Trophoblast cell (in vitro differentiated cells and primary cell): Measurements from ENCODE around the gene MYOCD.

Experiments
- DNase-seq, 2 donors: peaks; one replicate each; pipeline ENCODE4 v3.0.0-alpha.2; 2016
- H2AFZ ChIP-seq: 2 replicates; pipeline ENCODE4 v1.6.1; 2013; ENCODE audit warnings: low read length, moderate library complexity, mild to moderate bottlenecking; ENCODE audit not compliant: insufficient read depth, poor library complexity
- H2AK5ac ChIP-seq: 2 replicates; pipeline ENCODE4 v1.6.1; 2013; ENCODE audit warnings: mild to moderate bottlenecking, low read length
- H2BK120ac ChIP-seq: 2 replicates; pipeline ENCODE4 v1.6.1; 2013; ENCODE audit warnings: low read length, mild to moderate bottlenecking, moderate library complexity; ENCODE audit not compliant: insufficient read depth, poor library complexity
- H2BK12ac ChIP-seq: 2 replicates; pipeline ENCODE4 v1.6.1; 2013; ENCODE audit warnings: mild to moderate bottlenecking, low read length, moderate library complexity
- H2BK5ac ChIP-seq: 2 replicates; pipeline ENCODE4 v1.6.1; 2013; ENCODE audit warnings: low read length, low read depth, moderate library complexity, mild to moderate bottlenecking; ENCODE audit not compliant: poor library complexity
- H3K14ac ChIP-seq: 2 replicates; pipeline ENCODE4 v1.6.1; 2013; ENCODE audit warnings: mild to moderate bottlenecking, low read length
- H3K18ac ChIP-seq: 2 replicates; pipeline ENCODE4 v1.6.1; 2013; ENCODE audit warnings: mild to moderate bottlenecking, low read length
- H3K23ac ChIP-seq: 2 replicates; pipeline ENCODE4 v1.6.1; 2013; ENCODE audit warnings: low read length
- H3K27ac ChIP-seq: 2 replicates; pipeline ENCODE4 v1.5.1; 2013; ENCODE audit warnings: low read depth, mild to moderate bottlenecking, inconsistent platforms, low read length, moderate library complexity
- H3K27me3 ChIP-seq: 2 replicates; pipeline ENCODE4 v1.6.1; 2013; ENCODE audit warnings: inconsistent platforms, mild to moderate bottlenecking, low read length, moderate library complexity; ENCODE audit not compliant: insufficient read depth
- H3K36me3 ChIP-seq, 2 experiments: 1 replicate in 1 of 2; 2 replicates in 1 of 2; pipeline ENCODE4 v1.6.1; 2013; ENCODE audit warnings: low read length in 2 of 2, mild to moderate bottlenecking in 2 of 2, moderate library complexity in 1 of 2; ENCODE audit not compliant: insufficient read depth in 2 of 2, control insufficient read depth in 1 of 2
- H3K4ac ChIP-seq: 2 replicates; pipeline ENCODE4 v1.6.1; 2013; ENCODE audit warnings: low read depth, mild to moderate bottlenecking, low read length, moderate library complexity
- H3K4me1 ChIP-seq, 2 experiments: 1 replicate in 1 of 2; 2 replicates in 1 of 2; pipeline ENCODE4 v1.6.1; 2013; ENCODE audit warnings: low read length in 2 of 2, mild to moderate bottlenecking in 2 of 2, moderate library complexity in 1 of 2; ENCODE audit not compliant: insufficient read depth in 2 of 2, control insufficient read depth in 1 of 2
- H3K4me2 ChIP-seq: 2 replicates; pipeline ENCODE4 v1.6.1; 2013; ENCODE audit warnings: inconsistent platforms, mild to moderate bottlenecking, low read length, moderate library complexity
- H3K4me3 ChIP-seq: 2 replicates; pipeline ENCODE4 v1.5.1; 2013; ENCODE audit warnings: mild to moderate bottlenecking, low read depth, low read length, inconsistent platforms
- H3K79me1 ChIP-seq: one replicate; pipeline ENCODE4 v1.6.1; 2013; ENCODE audit warnings: low read length
- H3K79me2 ChIP-seq: 2 replicates; pipeline ENCODE4 v1.6.1; 2013; ENCODE audit warnings: low read length, mild to moderate bottlenecking; ENCODE audit not compliant: control insufficient read depth, insufficient read depth, poor library complexity
- H3K9ac ChIP-seq: 2 replicates; pipeline ENCODE4 v1.6.1; 2013; ENCODE audit warnings: mild to moderate bottlenecking, low read length
- H3K9me3 ChIP-seq: 2 replicates; pipeline ENCODE4 v1.6.1; 2013; ENCODE audit warnings: low read depth, mild to moderate bottlenecking, control low read depth, inconsistent platforms, low read length; ENCODE audit not compliant: insufficient read depth
- H4K12ac ChIP-seq: 2 replicates; pipeline ENCODE4 v1.6.1; 2013; ENCODE audit warnings: low read depth, mild to moderate bottlenecking, low read length, moderate library complexity
- H4K8ac ChIP-seq: 2 replicates; pipeline ENCODE4 v1.6.1; 2013; ENCODE audit warnings: low read depth, mild to moderate bottlenecking, low read length, moderate library complexity
- H4K91ac ChIP-seq: one replicate; pipeline ENCODE4 v1.6.1; 2013; ENCODE audit warnings: low read depth, mild to moderate bottlenecking, low read length, moderate library complexity
- WGBS: extraction: QIAGEN DNeasy Blood & Tissue Kit; methylation state at CpG from one replicate; pipeline ENCODE4 v1.1.7; 2013; ENCODE audit warnings: missing lambda C conversion rate; ENCODE audit not compliant: insufficient read length, insufficient coverage; ENCODE audit errors: extremely low coverage; 5-methylcytosine and 5-hydroxymethylcytosine counted together

Gene MYOCD

DNA sequence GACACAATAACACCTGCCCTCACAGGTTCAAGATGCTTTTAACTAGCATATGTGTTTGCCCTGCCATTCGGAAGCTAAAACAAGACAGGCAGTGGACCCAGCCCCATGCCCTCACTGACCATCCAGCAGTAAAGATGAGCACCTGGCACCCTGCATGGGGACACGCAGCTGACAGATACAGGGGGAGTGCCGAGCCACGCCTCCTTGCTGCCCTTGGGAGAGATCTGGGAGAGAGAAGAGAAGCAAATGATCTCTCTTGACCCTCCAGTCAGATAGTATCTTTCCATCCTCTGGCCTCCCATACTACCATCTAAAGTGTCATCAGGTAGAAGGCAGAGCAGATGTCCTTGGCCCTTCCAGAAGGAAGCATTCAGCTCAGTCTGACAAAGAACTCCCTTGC, 40.6 kb upstream of the MYOCD start:
- Histone ChIP-seq H2BK5ac (peak overlapping the region; percentile 18), H3K4me3 (no peak overlapping the region), H4K12ac (no peak overlapping the region), H3K18ac (peak overlapping the region; percentile 70), H2BK120ac (peak overlapping the region; percentile 90), H2AK5ac (no peak overlapping the region), H3K14ac (peak overlapping the region; percentile 25), H3K27ac (no peak overlapping the region), H3K4ac (no peak overlapping the region), H2BK12ac (peak overlapping the region; percentile 81), H3K9me3 (peaks cover 1% of the 10 kb centered on the region), H3K27me3 (no peaks in the 10 kb centered on the region), H2AFZ (no peak overlapping the region), H3K4me2 (no peak overlapping the region), H3K79me2 (no peaks in the 10 kb centered on the region), H3K4me1 (peaks cover 8 to 17% of the 10 kb centered on the region in 2 experiments), H4K91ac (peak overlapping the region; percentile 16), H4K8ac (peak overlapping the region; percentile 1), H3K36me3 (no peaks in the 10 kb centered on the region), H3K79me1 (peaks cover 22% of the 10 kb centered on the region), H3K9ac (no peak overlapping the region), H3K23ac (no peak overlapping the region)
- no CpG with 5 or more reads among the region's 4 CpGs for WGBS
- DNase-seq, result no peak

DNA sequence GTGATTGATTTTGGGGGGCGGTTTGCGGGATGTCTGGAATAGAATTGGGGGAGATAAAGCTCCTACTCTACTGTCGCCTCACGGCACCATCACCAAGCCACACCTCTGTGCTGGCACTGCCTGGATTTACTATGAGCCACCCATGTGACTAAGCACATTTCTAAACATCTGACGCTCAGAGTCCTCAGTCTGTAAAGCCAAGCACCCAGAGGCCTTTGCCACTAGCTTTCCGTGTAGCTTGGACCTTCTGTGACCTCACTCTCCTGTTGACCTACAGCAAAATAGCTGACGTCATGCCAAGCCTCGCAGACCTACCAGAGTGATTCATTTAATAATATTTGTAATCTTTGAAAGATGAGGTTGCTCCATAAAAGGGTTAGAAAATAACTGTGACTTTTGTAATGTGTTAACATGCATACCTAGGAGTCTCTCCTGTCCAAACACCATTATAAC, 38.5 kb upstream of the MYOCD start:
- Histone ChIP-seq H3K4me1 (peaks cover 8 to 18% of the 10 kb centered on the region in 2 experiments), H3K4me2 (no peak overlapping the region)

DNA sequence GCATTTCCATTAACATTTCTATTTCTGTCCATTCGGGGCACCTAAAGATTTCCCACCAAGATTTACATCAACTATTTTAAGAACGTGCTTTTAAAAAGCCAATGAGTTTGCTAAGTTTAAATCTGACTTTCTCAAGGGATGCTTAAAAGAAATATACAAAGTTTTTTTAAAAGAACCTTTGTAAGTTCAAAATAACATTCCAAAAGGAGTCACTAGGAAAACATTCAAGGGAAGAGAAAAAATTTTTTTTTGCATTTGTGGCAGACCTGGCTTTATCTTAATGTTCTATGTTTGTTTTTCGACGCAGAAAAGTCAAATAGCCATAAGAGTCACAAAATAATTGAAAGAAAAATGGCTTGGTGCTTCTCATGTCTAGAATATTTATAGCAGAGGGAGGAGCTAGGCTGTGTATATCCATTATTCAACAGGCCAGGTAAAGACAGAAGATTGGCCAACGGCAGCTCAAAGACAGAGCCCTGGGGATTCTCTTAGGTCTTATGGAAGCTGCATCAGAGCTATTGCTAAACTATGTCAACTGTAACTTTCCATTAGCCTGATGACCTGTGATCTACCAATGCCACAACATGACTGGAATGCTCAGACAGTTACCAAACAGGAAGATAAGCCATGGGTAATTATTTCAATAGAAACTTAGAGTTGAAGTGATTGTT, 37.8 kb upstream of the MYOCD start:
- Histone ChIP-seq H3K4me1 (peaks cover 8 to 18% of the 10 kb centered on the region in 2 experiments), H2BK5ac (no peak overlapping the region), H2BK120ac (no peak overlapping the region), H3K4ac (no peak overlapping the region), H2BK12ac (no peak overlapping the region), H2AFZ (no peak overlapping the region), H4K91ac (no peak overlapping the region), H3K23ac (no peak overlapping the region), H2AK5ac (no peak overlapping the region), H3K9me3 (peaks cover 1% of the 10 kb centered on the region), H4K12ac (no peak overlapping the region), H3K4me2 (no peak overlapping the region), H3K27ac (peak overlapping the region; percentile 73), H3K4me3 (no peak overlapping the region), H4K8ac (no peak overlapping the region), H3K14ac (no peak overlapping the region), H3K9ac (no peak overlapping the region), H3K36me3 (no peaks in the 10 kb centered on the region), H3K79me2 (no peaks in the 10 kb centered on the region), H3K18ac (no peak overlapping the region), H3K79me1 (peaks cover 22% of the 10 kb centered on the region), H3K27me3 (no peaks in the 10 kb centered on the region)
- DNase-seq, result peak; percentile 90 to 98
- no CpG with 5 or more reads among the region's 5 CpGs for WGBS

More for the DNA sequence above, 38.5 kb upstream of the MYOCD start:
- Histone ChIP-seq H3K9me3 (peaks cover 1% of the 10 kb centered on the region), H2AFZ (no peak overlapping the region), H4K12ac (no peak overlapping the region), H2BK12ac (peak overlapping the region; percentile 19), H3K79me1 (peaks cover 22% of the 10 kb centered on the region), H3K4ac (no peak overlapping the region), H3K14ac (peak overlapping the region; percentile 42), H3K27me3 (no peaks in the 10 kb centered on the region), H4K8ac (peak overlapping the region; percentile 0), H2BK120ac (peak overlapping the region; percentile 61), H2AK5ac (no peak overlapping the region), H4K91ac (peak overlapping the region; percentile 37), H3K79me2 (no peaks in the 10 kb centered on the region), H3K23ac (no peak overlapping the region), H3K27ac (peak overlapping the region; percentile 20), H3K36me3 (no peaks in the 10 kb centered on the region), H3K9ac (no peak overlapping the region), H3K18ac (no peak overlapping the region), H3K4me3 (no peak overlapping the region), H2BK5ac (peak overlapping the region; percentile 81)
- DNase-seq, result peak; percentile 98
- WGBS, result no CpG with 5 or more reads among the region's 8 CpGs

DNA sequence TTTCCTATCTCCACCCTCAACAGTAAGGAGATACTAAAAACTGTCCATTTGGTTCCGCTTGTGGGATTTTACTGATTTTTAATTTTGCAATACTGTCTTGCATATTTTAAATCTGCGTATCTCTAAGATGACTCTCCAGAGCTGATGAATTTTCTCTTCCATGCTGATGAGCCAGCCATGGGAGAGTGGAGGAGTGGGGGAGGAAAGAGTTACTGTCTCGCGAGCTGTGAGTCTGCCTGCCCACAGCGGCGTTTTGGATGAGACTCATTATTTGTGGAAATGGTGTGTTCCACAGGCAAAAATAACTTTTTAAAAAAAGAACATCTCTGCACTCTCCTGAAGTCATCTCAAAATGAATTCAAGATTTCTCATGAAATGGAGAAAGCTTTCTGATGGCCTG, 34.6 kb upstream of the MYOCD start:
- Histone ChIP-seq H3K79me2 (no peaks in the 10 kb centered on the region), H3K9ac (no peak overlapping the region), H3K79me1 (peaks cover 13% of the 10 kb centered on the region), H3K27ac (peak overlapping the region; percentile 24), H3K4me2 (no peak overlapping the region), H3K23ac (no peak overlapping the region), H3K4me3 (no peak overlapping the region), H3K18ac (no peak overlapping the region), H3K27me3 (no peaks in the 10 kb centered on the region), H2BK5ac (no peak overlapping the region), H3K36me3 (no peaks in the 10 kb centered on the region), H3K4me1 (peaks cover 5 to 12% of the 10 kb centered on the region in 2 experiments), H3K14ac (no peak overlapping the region), H3K9me3 (peaks cover 1% of the 10 kb centered on the region), H4K8ac (no peak overlapping the region), H2BK120ac (no peak overlapping the region), H4K91ac (no peak overlapping the region), H4K12ac (no peak overlapping the region), H2AFZ (no peak overlapping the region), H2AK5ac (no peak overlapping the region), H3K4ac (no peak overlapping the region), H2BK12ac (no peak overlapping the region)
- WGBS, result no CpG with 5 or more reads among the region's 6 CpGs
- no peak for DNase-seq
